HG03442 (cell line): ENCODE results near the gene ZNF316.
A peak's percentile ranks its signal among the peaks of the same experiment; 100 is the strongest.

Experiments used
- ATAC-seq: cut with Tn5 transposase; IDR thresholded peaks from one replicate; pipeline ENCODE4 v1.9.1; 2021; ENCODE audit warnings: mild to moderate bottlenecking, moderate library complexity; ENCODE audit not compliant: unreplicated experiment

ZNF316 gene

GRCh38 chr7:6636741-6637543 lies at the start of gene ZNF316:
Gene ZNF316, plus strand, starts transcription at chr7:6637318. Its CDS starts 5,092 bp downstream, at chr7:6642410.
- peak; percentile 53 for ATAC-seq

GRCh38 chr7:6588566-6588965 lies 48.6 kb upstream of the ZNF316 start:
- ATAC-seq: no peak

GRCh38 chr7:6589151-6589828 lies 47.8 kb upstream of the ZNF316 start:
- no peak for ATAC-seq

GRCh38 chr7:6589829-6590644 lies 47.1 kb upstream of the ZNF316 start, which contains the start of gene INTS15:
Gene INTS15, plus strand, starts transcription at chr7:6590021. Its CDS starts 263 bp downstream, at chr7:6590284.
- ATAC-seq: peak; percentile 81

- no peak for ATAC-seq
Measured at GRCh38 chr7:6590645-6591110, 46.4 kb upstream of the ZNF316 start.

- ATAC-seq: no peak
Measured at GRCh38 chr7:6600093-6600492, 37.0 kb upstream of the ZNF316 start.

- no peak for ATAC-seq
Measured at GRCh38 chr7:6604458-6604857, 32.7 kb upstream of the ZNF316 start.

GRCh38 chr7:6606866-6607583 lies 30.1 kb upstream of the ZNF316 start:
- ATAC-seq: no peak

- no peak for ATAC-seq
Measured at GRCh38 chr7:6607651-6608051, 29.5 kb upstream of the ZNF316 start.

GRCh38 chr7:6608081-6608480 lies 29.0 kb upstream of the ZNF316 start:
- no peak for ATAC-seq

- no peak for ATAC-seq
Measured at GRCh38 chr7:6608794-6609193, 28.3 kb upstream of the ZNF316 start.

- no peak for ATAC-seq
Measured at GRCh38 chr7:6612819-6613218, 24.3 kb upstream of the ZNF316 start.

GRCh38 chr7:6613706-6614105 lies 23.4 kb upstream of the ZNF316 start:
- ATAC-seq: no peak

- ATAC-seq: no peak
Measured at GRCh38 chr7:6614953-6615722, 22.0 kb upstream of the ZNF316 start, which contains the start of gene ZNF853. Gene ZNF853, plus strand, starts transcription at chr7:6615610. Its CDS starts 565 bp downstream, at chr7:6616175.

- no peak for ATAC-seq
Measured at GRCh38 chr7:6615723-6616555, 21.2 kb upstream of the ZNF316 start.

GRCh38 chr7:6616854-6617643 lies 20.1 kb upstream of the ZNF316 start:
- ATAC-seq: no peak

- ATAC-seq: no peak
Measured at GRCh38 chr7:6618621-6619020, 18.5 kb upstream of the ZNF316 start.

GRCh38 chr7:6619961-6620360 lies 17.2 kb upstream of the ZNF316 start:
- ATAC-seq: no peak
